MCF 10A (cell line): ENCODE data around the gene AMACR. TPM values are rescaled to one million over a fixed set of nuclear protein-coding genes. Genes with fewer than 3 reads are reported as not detected.

Source experiments
- BruUV-seq: library from RNA; stranded (reverse); fragments of 400-500 nt; replicated peaks from 2 replicates; lab custom pipeline; 2021; lab: Mats Ljungman, UMichigan
- CTCF ChIA-PET: fragments of 300-600 bp; sonication (Branson Sonifier 250); formaldehyde crosslinking; extraction: SDS; loops from one replicate; lab custom pipeline; 2021; ENCODE audit warnings: antibody characterized with exemption, inconsistent platforms; lab: Yijun Ruan, JAX
- POLR2A ChIA-PET: fragments of 300-600, 350-650 bp; sonication (Branson Sonifier 250); formaldehyde crosslinking; extraction: SDS; loops from one replicate; lab custom pipeline; 2020; ENCODE audit warnings: antibody characterized with exemption, inconsistent platforms; lab: Yijun Ruan, JAX
- DNase-seq: peaks from one replicate; pipeline ENCODE4 v3.0.0-alpha.2; 2018; ENCODE audit not compliant: unreplicated experiment
- H3K27ac Mint-ChIP-seq: one replicate; pipeline ENCODE4 v1.8.0; 2022; ENCODE audit warnings: mild to moderate bottlenecking, low read depth, mixed read lengths; ENCODE audit not compliant: unreplicated experiment
- H3K27me3 Mint-ChIP-seq: one replicate; pipeline ENCODE4 v1.8.0; 2022; ENCODE audit warnings: mixed read lengths; ENCODE audit not compliant: insufficient read depth, unreplicated experiment
- H3K36me3 Mint-ChIP-seq: one replicate; pipeline ENCODE4 v1.8.0; 2022; ENCODE audit warnings: mild to moderate bottlenecking, moderate library complexity, mixed read lengths; ENCODE audit not compliant: insufficient read depth, unreplicated experiment
- H3K4me1 Mint-ChIP-seq: one replicate; pipeline ENCODE4 v1.8.0; 2022; ENCODE audit warnings: mixed read lengths; ENCODE audit not compliant: insufficient read depth, unreplicated experiment
- H3K4me3 Mint-ChIP-seq: one replicate; pipeline ENCODE4 v1.8.0; 2022; ENCODE audit warnings: mild to moderate bottlenecking, moderate library complexity, mixed read lengths; ENCODE audit not compliant: unreplicated experiment
- H3K9me3 Mint-ChIP-seq: one replicate; pipeline ENCODE4 v1.8.0; 2022; ENCODE audit warnings: mixed read lengths; ENCODE audit not compliant: unreplicated experiment
- intact Hi-C: fragments of 100-400 bp; cut with micrococcal nuclease; formaldehyde crosslinking; loops from 2 replicates; pipeline ENCODE4 v1.14.1; 2022
- total RNA-seq: library from RNA; stranded (reverse); gene quantifications from 2 replicates; pipeline ENCODE4 v1.2.3, GENCODE V29; 2022
- TF ChIP-seq, protein P1 (sequence below): fragments of 200-600 bp; IDR thresholded peaks from one replicate; pipeline ENCODE4 v1.8.0; 2022; ENCODE audit warnings: antibody characterized with exemption, mild to moderate bottlenecking; ENCODE audit not compliant: unreplicated experiment

AMACR gene
- total RNA-seq, 1 experiment from 2014 or later = 7.9 TPM

DNA sequence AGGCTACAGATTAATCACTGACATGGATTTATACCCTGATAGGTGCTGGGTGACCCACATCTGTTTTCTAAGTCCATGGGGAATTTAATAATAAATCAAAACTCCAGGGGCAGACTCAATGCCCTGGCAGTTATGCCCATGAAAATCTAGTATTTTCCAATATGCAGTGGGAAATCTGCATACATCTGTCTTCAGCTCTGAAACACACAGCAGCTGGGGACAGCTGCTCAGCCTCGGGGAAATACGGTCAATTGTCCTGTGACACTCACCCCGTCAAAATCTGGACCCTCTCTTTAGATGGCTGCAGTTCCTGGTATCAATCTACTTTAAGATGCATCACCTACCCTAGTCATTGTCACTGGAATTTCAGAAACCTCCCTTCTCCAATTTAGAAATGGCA is 47.8 kb upstream of the AMACR start:
- no peak overlapping the region for H3K4me3 Mint-ChIP-seq
- ChIA-PET CTCF (no interaction called here), POLR2A (no interaction called here)
- peaks cover 10% of the 10 kb centered on the region for H3K4me1 Mint-ChIP-seq
- BruUV-seq = no TSS peak
- H3K27ac Mint-ChIP-seq = no peak overlapping the region
- H3K9me3 Mint-ChIP-seq = no peaks in the 10 kb centered on the region
- intact Hi-C loops = no loop called here
- TF ChIP-seq, protein P1, sequence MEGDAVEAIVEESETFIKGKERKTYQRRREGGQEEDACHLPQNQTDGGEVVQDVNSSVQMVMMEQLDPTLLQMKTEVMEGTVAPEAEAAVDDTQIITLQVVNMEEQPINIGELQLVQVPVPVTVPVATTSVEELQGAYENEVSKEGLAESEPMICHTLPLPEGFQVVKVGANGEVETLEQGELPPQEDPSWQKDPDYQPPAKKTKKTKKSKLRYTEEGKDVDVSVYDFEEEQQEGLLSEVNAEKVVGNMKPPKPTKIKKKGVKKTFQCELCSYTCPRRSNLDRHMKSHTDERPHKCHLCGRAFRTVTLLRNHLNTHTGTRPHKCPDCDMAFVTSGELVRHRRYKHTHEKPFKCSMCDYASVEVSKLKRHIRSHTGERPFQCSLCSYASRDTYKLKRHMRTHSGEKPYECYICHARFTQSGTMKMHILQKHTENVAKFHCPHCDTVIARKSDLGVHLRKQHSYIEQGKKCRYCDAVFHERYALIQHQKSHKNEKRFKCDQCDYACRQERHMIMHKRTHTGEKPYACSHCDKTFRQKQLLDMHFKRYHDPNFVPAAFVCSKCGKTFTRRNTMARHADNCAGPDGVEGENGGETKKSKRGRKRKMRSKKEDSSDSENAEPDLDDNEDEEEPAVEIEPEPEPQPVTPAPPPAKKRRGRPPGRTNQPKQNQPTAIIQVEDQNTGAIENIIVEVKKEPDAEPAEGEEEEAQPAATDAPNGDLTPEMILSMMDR = no peak
- no peak for DNase-seq
- H3K27me3 Mint-ChIP-seq = no peaks in the 10 kb centered on the region
- H3K36me3 Mint-ChIP-seq = peaks cover 4% of the 10 kb centered on the region

DNA sequence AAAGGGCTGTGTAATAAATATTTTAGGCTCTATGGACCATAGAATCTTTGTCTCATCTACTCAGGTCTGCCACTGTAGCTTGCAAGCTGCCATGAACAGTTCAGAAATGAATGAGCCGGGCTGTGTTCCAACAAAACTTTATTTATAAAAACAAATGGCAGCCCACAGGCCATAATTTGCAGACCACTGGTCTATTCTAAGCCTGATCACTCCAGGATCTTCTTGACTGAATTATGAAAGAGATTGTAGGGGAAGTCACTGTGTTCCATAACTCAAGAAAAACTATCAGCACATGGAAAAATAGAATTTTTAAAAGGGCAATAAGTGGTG is 46.5 kb upstream of the AMACR start:
- ChIA-PET POLR2A (interaction anchor here (1.1 kb wide), 1 partner anchor 17 kb away, joined by 3 read pairs; no protein-coding TSS in a partner anchor), CTCF (no interaction called here)
- DNase-seq = no peak

DNA sequence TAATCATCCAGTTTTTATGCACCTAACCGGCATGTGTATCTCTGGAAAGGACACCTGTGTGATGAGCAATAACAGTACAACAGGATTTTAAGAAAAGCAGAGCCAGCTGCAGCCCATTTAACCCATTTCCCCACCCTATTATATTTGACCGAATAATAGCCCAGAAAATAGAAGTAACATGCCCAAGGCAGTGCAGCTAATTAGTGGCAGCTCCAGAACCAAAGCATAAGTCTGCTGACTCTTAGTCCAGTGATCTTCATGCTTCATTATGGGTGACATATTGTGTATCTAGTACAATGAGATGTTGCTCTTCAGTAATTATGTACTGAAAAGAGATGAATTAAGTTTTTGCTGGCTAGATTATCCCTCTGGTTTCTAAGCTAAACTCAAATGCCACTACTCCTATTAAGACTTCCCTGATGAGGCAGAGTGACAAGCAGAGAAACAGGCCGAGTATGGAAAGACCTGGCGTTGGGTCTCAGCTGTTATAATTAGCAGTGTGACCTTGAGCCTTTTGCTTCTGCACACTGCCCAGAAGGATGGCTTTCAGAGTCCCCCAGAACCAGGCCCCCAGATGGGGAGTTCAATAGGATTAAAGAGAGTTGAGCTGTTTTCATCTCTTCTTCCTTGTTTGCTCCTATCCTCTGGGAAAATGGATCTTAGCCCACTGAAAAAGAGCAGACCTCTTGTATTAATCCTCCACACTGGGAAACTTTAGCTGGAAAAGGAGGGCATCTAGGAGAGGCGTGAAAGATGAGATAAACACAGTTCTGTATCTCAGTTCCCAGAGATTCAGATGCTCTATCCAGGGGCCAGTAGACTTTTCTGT is 45.9 kb upstream of the AMACR start:
- ChIA-PET CTCF (interaction anchor here (1.6 kb wide), 1 partner anchor 48 kb away, joined by 5 read pairs; no protein-coding TSS in a partner anchor), POLR2A (interaction anchor here (0.6 to 2.1 kb wide), 5 partner anchors 9 to 46 kb away, joined by 3 to 9 read pairs (median 5); partner anchors contain the start of genes AMACR and C1QTNF3)
- no peak overlapping the region for H3K27ac Mint-ChIP-seq
- TF ChIP-seq, protein P1 = no peak
- peaks cover 10% of the 10 kb centered on the region for H3K36me3 Mint-ChIP-seq
- no peak for DNase-seq
- no peaks in the 10 kb centered on the region for H3K9me3 Mint-ChIP-seq
- H3K27me3 Mint-ChIP-seq = no peaks in the 10 kb centered on the region
- H3K4me3 Mint-ChIP-seq = no peak overlapping the region
- H3K4me1 Mint-ChIP-seq = peaks cover 10% of the 10 kb centered on the region
- BruUV-seq = no TSS peak
- intact Hi-C loops = no loop called here

More for the DNA sequence above, 46.5 kb upstream of the AMACR start:
- no TSS peak for BruUV-seq
- H3K36me3 Mint-ChIP-seq = peaks cover 10% of the 10 kb centered on the region
- intact Hi-C loops = no loop called here
- H3K4me3 Mint-ChIP-seq = no peak overlapping the region
- H3K27me3 Mint-ChIP-seq = no peaks in the 10 kb centered on the region
- no peaks in the 10 kb centered on the region for H3K9me3 Mint-ChIP-seq
- TF ChIP-seq, protein P1 = no peak
- H3K4me1 Mint-ChIP-seq = peaks cover 10% of the 10 kb centered on the region
- no peak overlapping the region for H3K27ac Mint-ChIP-seq

DNA sequence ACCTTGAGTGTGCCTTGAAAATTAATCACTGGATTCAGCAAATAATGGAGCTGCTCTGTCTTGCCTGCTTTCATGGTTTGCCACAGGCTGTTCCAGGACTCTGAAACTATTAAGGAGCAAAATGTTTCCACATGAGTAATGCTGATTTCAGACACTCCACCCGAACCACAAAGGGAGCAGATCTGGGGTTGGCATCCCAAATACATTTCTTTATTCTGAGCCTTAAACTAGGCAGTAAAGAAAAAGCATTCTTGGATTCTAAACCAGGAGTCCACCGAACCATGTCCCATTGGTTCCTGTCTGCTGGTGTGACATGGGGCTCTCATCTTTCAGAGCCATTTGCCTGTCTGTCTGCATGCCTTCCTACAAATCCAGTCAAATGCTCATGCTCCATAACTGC is 45.3 kb upstream of the AMACR start:
- H3K27ac Mint-ChIP-seq = no peak overlapping the region
- DNase-seq = peak; percentile 10
- BruUV-seq = no TSS peak
- intact Hi-C loops = no loop called here
- CTCF ChIA-PET = interaction anchor here (1.6 kb wide), 1 partner anchor 47 kb away, joined by 5 read pairs; no protein-coding TSS in a partner anchor
- POLR2A ChIA-PET = interaction anchor here (0.6 to 2.1 kb wide), 6 partner anchors 8 to 862 kb away, joined by 5 to 9 read pairs (median 5); partner anchors contain the start of genes AMACR, BRIX1, C1QTNF3 and RAD1
- H3K9me3 Mint-ChIP-seq = no peaks in the 10 kb centered on the region
- peaks cover 10% of the 10 kb centered on the region for H3K4me1 Mint-ChIP-seq
- H3K36me3 Mint-ChIP-seq = peaks cover 10% of the 10 kb centered on the region
- no peak overlapping the region for H3K4me3 Mint-ChIP-seq
- H3K27me3 Mint-ChIP-seq = no peaks in the 10 kb centered on the region
- TF ChIP-seq, protein P1 = no peak
